CD4-positive, alpha-beta T cell treated with Interferon gamma for 1 hour (primary cell): ENCODE data around the gene HOXA6.
A peak's percentile ranks its signal among the peaks of the same experiment; 100 is the strongest.

Experiments used
- DNase-seq: peaks from one replicate; pipeline ENCODE4 v3.0.0-alpha.2; 2020

Gene HOXA6

DNA sequence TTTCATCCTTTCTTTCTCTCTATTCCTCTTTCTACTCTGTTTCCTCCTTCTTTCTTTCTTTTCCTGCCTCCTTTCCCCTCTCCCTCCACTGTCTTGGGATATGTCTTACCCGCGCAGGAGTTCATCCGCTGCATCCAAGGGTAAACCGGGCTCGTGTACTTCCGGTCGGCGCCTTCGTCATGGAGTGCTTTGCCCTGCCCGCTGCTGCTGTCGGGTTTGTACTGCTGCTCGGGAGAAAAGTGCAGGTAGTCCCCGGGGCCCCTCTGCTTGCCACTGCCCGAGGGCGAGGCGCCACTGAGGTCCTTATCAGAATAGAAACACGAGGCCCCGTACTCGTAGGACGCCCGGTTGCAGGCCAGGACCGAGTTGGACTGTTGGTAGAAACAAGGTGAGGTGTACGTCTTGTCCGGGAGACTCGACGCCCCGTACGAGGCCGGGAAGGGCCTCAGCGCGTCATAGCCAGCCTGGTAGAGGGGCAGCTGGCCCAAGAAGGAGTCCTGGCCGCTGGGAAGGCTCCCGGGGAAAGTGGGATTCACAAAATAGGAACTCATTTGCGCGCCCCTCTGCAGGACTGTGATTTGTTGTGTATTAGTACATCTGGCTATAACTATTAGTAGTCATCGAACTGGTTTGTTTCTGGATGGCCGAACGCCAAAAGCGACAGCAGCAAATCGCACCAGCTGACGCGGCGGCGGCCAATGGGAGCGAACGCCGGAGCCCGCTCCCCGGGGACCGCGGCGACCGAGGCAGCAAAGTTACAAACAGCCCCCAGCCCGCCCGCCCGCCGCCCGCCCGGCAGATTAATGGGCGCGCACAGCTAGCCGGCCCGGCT lies at the start of gene HOXA6:
Gene HOXA6 (minus strand): TSS at position 576 of the 832 bp plus-strand sequence. CDS start 25 bp downstream, at position 551.
- DNase-seq: no peak

DNA sequence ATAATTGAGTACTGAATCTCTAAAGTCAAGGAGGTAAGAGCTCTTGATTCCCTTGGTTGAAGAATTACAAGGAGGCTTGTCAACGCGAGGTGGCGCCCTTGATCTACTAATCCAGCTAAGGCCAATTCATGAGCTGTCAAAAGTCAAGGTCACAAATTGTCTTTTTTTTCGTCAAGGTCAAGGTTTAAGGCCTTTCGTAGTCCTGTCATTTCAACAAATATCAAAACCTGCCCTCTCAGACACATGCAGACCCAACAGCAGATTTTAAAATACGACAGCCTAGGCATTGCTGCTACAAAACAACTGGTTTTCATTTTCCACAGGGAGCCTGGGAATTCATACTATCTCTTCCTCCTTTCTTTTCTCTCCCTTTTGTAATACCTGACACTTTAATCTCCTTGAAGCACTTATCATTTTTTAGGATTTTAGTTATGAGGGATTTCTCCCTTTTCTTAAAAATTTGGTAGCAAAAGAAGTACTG lies 48.8 kb upstream of the HOXA6 start:
- peak; percentile 71 for DNase-seq

DNA sequence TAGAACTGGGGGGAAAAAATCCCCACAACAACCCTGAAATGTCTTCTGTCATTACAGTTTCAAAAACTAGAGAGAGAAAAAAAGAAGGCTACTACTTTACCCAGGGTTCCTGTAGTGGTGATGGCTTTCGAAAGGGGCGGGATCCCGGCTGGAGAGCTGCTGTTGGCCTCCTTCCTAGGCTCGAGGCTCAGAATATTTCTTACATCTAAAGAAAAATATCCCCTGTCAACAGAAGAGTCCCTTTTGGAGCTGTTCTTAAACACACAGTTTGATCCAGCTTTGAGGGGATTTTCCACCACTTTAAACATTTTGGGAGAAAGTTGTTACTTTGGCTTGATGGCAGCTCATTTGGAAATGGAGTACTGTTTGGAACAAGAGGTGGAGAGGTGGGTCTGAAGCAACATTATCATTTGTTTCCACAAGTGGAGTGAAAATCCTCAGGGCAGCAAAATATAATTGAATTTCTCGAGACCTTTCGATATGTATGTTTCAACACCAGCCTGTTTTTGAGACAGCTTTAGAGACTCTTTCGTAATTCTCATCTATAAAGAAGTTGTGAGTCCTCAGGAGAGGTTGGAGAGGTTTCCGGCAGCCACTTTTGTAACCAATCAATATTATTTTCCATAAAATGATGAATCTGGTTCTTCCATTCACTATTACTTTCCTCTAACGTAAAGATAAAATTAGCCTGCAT lies 47.3 kb upstream of the HOXA6 start:
- no peak for DNase-seq

DNA sequence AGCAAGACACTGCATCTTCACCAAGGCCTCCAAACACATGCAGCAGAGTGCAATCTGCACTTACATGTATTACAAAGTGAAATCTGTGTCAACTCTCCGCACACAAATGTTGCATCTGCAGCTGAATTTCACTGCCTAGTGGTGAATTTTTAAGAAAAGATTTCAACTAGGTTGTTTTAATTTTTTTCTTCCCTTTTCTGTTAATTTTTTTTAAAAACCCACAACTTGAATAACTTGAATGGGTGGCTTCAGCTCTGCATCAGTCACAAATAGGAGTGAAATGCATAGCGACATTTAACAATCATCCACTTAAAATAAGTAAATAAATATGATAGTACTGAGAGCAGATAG lies 46.4 kb upstream of the HOXA6 start:
- no peak for DNase-seq

DNA sequence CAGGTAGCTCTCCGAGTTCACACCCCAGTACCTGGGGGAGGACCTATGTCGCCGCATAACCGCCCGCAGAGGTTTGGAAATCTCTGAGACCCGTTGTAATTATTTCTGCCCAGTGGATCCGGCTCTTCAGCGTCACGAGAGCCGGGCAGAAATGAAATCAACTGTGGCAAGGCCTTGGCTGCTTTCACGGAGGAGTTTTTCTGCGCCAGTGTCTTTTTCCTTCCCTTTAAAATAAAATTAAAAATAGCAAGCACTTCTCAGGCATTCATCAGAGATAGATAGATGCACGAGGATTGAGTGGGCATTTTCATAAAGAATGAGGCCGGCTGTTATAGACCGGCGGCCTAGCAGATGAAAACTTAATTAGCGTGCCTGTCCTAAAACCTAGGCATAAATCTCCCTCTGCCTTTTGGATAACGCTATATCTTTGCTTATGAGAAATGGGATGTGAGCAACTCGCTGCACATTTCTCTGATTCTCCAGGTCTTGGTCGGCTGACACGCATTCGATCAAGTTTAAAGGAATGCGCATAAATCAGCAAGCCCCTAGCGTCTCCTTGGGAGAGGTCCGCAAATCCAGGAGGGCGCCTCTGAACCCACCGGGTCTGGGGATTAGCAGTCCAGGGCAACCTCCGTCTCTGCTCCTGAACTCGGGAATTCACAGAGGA lies 45.9 kb upstream of the HOXA6 start:
- DNase-seq: no peak

DNA sequence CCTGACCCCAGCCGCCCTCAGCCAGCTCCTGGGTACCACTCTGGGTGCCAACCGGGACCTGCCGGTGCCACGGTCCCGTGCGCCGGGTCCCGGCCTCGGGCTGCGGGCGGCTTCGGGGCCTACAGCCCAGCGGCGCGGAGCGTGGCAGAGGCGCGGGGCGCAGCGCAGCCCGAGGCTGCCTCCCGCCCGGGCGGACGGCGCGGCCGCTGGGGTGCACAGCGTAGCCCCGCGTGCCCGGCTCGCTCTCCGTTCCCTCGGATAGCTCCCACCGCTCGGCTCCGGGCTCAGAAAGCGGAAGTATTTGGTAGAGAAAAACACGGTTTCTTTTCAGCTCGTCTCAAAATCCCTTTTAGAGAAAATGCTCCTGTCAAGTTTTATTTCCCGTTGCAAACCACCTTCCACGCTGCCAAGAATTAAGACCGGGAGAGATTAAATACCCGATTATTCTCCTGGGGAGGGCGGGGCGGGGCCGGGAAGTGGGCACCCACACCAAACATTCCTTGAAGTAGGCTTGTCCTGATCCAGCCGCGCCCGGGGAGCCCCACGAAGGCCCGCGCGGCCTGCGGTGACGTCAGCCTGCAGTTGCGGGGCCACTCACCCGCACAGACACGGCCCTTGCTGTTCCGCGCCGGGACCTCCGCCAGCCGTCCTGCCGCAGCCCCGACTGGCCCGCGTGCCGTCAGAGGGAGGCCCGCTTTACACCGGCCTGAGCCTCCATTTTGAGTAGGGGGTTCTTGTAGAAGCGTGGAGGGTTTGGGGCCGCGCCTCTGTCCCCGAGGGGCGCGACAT lies 45.2 kb upstream of the HOXA6 start:
- DNase-seq: peak; percentile 14

DNA sequence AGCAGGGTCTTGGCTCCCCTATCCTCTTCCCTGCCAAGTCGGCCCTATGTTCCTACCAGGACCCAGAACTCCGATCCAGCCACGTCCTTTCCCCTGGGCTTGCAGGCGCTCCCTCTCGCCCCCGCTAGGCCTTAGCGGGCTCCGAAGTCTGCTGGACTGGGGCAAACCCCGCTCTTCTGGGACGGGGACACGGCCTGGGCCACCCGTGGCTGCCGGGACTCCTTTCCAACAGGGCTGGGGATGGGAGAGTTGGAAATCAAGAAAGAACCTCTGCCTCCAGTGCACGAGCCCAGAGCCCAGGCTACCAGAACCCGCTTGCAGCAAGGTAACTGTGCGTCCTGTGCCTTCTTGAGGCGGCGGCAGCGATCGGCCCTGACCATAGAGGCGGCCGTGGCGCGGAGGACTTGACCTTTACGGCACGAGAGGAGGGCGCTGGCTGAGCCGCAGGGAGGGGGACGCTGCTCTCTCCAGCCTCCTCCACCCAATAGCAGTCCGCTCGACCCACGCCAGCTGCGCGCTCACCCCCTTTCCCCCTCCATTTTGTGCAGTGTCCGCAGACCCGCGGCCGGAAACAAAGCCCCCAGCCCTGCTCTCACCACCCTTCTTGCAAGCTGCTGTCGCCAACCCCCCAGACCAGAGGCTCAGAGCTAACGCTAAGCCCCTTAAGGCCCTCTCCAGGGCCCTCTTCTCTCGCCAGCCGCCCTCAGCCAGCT lies 44.4 kb upstream of the HOXA6 start:
- no peak for DNase-seq

DNA sequence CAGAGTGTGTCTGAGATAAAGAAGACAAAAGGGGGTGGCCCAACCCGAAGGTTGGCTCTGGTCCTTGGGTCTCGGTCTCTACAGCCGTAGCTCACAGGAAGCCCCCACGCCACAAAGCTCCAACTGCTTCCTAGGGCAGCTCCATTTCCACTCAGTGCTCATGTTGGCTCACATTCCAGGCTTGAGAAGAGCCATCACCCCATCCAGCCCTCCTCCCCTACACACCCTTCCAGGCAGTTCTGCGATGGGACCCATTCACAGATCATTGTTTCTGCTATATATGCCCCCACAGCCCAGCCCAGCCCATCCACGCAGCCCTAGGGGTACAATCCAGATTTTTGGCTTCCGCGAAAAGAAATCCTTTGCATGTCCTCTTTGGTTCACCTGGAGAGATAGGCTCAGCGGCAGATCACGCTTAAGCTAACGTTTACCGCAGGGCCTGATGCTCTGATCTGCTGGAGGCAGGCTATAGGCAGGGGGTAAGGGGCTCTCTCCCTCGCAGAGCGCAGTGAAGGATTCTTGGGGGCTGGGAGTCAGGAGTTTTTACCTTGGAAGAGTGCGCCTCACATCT lies 43.7 kb upstream of the HOXA6 start:
- no peak for DNase-seq

DNA sequence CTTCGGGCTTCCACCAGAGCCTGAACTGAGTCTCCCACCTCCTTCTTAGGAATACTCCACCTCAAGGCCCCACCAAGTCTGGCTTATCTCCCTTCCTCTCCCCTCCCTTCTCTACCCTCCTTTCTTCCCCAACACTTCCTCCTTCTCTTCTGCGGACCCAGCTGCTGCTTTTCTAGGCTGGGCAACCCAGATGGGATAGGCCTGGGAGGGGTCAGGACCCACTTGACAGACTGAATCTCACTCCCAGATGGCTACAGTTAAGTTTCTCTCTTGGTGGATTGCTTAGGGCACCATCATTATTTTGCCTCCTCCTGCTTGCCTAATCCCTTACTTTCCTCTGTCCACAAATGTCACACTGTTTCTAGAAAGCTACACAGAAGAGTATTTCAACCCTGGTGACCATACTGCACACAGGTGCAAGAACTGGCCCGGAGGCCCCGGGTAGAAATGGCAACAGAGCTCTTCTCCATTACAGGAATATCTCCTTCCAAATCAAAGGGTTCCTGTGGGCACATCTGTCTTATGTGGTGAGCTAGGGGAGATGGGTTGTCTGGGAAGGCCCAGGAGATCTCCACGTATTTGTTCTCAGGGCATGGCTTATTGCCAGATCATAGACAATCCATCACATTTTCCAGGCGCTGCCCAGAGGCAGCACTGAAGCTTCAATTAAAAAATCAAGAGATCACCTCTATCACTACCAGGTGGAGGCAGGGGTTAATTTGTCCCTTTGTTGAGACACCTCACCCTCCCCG lies 42.6 kb upstream of the HOXA6 start:
- DNase-seq: no peak

DNA sequence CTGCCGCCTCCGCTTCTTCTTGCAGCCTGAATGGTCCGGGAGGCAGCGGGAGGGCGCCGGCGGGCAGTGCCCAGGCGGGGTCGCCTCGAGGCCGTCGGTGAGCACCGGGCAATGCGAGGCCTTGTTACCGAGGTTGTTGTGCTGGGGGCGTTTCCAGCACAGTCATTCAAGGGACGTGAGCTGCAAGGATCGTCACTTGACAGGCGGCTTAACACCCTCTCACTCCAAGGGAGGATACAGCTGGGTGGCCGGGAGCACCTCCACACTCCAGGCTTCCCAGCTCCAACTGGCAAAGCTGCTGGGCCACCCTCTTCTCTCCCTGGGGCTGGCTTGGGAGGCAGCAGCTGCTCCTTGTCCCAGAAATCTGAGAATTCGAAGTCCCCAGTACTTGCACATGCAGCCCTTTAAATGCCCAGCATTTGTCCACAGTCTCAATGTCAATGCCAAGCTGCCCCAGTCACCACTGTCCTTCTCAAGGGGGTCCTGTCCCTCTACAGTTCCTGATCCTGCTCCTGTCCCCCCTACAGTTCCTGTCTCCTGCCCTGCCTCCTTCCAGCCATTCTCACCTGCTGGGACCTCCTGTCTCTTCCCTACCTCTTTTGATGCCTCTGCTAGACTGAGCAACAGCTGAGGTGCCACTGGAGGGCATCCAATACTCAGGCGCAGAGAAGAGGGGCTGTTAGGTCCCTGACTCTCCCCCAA lies 41.9 kb upstream of the HOXA6 start:
- no peak for DNase-seq

DNA sequence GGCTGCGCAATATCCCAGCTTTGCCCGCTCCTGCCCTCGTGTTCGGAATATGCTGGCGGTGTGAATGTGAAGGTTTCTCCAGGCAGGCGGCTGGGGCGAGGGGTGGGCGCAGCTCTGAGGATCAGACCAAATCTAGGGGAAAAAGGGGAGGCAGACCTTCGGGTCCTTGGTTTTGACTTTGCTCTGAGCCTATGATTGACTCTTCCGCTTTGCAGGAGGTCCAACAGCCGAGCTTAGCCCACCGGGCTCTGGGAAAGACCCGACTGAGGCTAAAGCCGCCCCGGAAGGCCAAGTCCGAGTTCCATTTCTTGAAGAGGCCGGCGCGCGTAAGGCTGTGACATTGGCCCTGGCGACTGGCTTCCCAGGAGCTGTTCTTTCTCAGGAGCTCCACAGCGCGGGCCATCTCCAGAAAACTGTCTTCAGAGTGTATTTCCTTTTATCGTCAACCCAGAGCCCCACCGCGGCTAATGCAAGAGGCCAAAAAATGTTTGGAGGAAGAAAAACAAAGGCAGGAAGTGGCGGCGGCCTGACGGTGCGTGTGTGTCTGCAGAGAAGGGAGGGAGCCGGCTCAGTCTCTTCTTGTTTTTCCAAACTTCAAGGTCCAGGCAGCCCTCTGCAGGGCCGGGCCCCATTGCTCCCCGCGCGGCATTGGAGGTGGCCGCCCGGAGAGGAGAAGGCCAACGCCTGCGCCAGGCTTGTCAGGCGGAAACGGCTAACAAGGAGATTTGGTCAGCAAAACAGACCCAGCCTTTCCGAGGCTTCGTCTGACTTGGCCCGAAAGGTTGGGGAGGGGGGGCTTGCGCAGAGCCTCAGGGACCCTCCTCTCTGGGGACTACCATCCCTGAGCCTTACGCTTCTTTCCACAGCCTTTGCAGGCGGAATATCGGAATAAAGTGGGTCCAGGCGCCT lies 41.1 kb upstream of the HOXA6 start:
- peak; percentile 49 for DNase-seq

DNA sequence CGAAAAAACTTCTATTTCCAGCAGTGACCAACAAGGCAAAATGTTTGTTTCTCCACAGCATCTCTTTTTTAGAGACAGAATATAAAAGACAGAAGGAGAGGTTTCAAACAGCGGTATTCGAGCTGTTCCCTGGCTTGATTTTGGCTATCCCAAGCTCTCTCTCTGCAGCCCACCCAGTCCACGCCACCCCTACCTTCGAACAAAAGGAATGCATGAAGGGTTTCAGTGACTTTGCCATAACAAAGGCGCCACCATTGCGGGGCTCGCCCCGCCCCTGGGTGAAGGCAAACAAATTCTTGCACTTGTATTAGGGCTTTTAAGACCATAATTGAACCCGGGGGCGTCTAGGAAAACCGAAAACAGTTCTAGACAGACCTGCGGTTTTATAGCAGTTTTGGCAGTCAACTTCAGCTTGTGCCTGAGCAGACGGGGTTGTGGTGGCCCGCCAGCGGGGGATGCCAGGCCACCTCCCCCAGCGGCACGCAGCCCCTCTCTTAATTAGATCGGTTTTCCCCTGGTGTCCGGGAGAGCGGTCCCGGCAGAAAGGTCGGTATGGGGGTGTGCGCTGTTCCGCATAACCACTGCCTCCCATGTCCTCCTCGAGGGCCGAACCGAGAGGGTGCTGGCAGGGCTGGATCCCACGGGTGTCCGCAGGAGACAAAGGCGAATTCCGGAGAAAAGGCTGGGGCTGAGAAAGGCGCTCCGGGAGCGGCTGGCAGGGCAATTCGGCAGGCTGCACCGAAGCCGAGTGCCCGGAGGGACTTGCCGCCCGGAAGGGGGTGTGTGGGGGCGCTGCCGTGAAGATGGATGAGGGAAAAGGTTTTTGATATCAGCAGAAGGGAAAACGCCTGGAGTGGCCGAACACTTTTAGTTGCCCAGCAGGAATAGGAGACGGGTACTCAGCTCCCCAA lies 40.2 kb upstream of the HOXA6 start:
- no peak for DNase-seq

DNA sequence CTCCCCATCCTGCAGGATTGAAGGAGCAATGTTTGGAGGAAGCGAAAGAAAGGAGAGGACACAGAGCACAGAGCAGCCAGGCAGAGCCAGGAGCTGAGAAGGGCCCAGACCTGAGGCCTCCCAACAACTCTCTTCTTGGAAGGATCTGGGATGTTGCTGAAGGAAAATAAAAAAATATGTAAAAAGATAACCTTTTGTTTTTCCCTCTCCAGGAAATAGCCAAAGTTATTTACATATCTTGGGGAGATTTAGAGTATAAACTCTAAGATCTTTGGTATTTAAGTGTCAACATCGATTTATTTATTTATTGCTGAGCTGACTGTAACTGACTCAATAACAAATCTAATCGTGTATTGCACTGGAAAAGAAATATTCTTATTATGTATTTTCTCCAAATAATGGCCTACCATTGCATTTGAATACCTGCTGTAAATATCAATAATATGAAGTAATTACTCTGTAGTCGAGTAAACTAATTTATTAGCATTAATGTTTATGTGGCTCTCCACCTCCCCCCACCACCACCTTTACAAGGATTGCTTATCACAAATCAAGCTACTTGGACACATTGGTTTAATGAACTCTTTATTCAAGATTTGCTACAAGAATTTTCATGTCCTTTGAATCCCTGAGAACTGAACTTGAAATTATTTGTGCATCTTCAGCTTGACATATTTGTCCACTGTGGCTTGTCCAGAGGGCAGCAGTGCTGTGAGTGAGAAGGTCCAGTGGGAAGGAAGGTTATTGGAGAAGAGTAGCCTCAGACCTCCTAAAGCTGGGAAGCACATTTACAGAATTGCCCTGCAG lies 39.3 kb upstream of the HOXA6 start:
- DNase-seq: no peak

DNA sequence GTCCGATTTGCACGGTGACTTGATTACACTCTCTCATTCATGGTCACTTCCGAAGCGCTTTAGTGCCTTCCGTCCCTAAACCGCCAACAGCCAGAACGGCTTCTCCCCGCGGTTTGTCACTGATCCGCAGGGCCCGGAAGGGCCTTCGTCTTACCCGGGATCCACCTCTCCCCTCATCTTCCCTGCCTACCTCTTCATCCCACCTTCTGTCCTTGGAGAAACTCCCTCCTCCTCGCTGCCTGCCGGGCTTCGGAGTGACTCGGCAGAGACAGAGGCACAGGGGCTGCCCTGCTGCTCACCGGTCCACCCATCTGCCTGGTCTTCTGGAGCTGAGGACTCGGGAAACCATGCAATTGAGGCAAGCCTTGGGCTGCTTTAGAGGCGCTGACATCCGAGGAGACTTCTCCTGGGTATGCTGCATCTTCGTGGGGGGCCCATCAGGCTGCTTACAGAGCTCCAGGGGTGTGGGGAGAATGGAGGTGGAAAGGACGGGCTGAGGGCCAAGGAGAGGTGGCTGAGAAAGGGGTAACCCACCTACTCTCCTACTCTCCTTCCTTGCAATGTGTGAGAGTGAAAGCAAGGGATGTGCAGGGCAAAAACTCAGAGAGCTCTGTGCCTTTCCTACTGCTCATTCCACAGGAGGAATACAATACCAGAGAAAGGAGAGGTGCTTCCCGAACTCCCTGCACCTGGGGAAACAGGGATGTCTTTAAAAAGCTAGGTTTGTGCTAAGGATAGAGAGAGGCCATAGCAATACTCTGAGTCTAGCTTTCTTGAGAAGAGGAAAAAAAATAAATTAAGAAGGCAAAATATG lies 38.5 kb upstream of the HOXA6 start:
- no peak for DNase-seq

DNA sequence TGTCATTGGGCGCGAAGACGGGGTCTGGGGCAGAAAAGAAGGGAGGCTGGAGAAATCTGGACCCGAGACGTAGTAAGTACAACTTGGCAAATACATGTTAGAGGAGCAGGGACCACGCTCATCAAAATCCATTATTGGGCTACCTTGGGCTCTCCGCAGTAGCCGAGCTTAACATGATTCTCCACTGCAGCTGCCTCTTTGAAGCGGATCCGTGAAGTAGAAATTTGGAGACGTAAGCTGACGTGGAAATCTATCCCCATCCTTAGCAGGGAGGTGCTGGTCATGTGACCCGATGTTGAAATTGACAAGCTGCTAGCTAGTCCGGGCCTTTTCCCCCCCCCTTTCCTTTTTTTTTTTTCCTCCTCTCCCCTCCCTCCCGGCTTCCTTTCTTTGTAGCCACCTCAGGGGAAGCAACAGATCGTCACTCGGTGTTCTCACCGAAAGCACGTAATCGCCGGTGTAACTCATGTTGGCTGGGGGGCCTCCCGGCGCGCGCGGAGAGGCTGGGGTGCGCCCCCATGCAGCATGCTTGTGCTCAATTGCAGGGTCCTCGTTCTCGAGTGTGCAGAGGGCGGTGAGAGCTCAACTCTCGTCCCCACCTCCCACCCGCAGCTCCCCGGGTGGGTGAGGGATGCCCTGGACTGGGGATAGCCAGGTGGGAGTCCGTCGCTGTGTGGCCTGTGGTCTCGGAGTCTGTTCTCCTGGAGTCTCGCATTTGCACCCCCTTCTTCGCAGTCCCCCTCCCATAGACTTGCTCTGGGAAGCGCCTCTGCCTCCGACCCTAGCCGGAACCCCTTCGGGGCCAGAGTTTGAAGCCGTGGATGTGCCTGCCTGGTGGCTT lies 37.7 kb upstream of the HOXA6 start, which contains the start of gene HOXA11:
Gene HOXA11 (minus strand): TSS at position 220 of the 841 bp plus-strand sequence. CDS start 88 bp downstream, at position 132.
- no peak for DNase-seq
